ENCODE measurements around the gene ACAD8. TPM values are rescaled to one million over a fixed set of nuclear protein-coding genes. Genes with fewer than 3 reads are reported as not detected.
A peak's percentile ranks its signal among the peaks of the same experiment; 100 is the strongest.

Gene ACAD8
- 10 to 100 TPM; 36.2 to 55.8 (median 47.2) TPM for polyA plus RNA-seq (ENCODE audit: insufficient read length in 4 of 4)

GRCh38 chr11:134253188-134253993 lies at the start of gene ACAD8, which contains the start of gene THYN1:
Gene ACAD8 (plus strand): TSS chr11:134253568. CDS start chr11:134253601, 33 bp downstream.
Gene THYN1 (minus strand): TSS chr11:134253352. CDS start chr11:134252882, 470 bp downstream.
- peak; percentile 82 to 96 (median 90) for DNase-seq (ENCODE audit: low read depth in 4 of 4, low spot score in 2 of 4)

- DNase-seq (ENCODE audit: low read depth in 4 of 4, low spot score in 2 of 4): no peak
Observed at GRCh38 chr11:134205729-134206128, 47.6 kb upstream of the ACAD8 start.

DNA sequence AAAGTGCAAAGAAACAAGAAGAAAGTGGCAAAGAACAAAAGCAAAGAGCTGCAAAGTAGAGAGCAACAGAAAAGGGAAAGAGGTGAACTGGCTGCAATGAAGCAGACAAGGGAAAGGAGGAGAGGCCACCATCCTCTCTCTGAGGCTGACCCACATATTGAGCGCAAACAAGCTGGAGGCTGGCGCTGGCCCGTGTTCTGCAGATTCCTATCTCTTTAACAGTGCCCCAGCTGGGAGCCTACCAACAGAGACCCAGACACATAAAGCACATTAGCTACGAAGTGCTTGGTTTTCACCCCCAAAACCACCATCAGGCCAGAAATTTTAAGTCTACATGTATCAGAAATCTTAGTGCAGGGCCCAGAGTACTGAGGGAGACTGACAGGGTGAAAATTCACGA lies 47.2 kb upstream of the ACAD8 start:
- no peak for DNase-seq (ENCODE audit: low read depth in 4 of 4, low spot score in 2 of 4)

DNA sequence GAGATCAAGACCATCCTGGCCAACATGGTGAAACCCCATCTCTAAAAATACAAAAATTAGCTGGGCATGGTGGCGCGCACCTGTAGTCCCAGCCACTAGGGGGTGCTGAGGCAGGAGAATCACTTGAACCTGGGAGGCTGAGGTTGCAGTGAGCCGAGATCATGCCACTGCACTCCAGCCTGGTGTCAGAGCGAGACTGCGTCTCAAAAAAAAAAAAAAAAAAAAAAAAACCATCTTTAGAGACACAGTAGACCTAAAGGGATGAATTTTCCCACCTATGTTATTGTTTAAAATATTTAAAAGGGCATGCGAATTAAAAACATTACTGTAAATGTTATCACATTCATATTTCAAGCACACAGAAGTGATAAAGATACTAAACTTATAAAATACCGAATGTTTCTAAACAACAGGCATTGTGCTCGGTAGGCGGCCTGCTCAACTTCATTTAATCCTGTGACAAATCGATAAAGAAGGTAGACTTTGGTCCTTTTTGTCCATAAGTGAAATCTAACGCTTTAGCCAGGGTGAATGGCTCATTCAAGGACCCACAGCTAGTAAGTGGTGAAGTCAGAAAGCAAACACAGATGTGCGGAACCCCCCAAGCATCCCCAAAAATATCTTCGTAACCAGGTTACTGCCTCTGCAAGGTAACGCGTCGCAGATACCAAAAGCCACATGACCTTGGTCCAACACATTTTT lies 45.7 kb upstream of the ACAD8 start:
- no peak for DNase-seq (ENCODE audit: low read depth in 4 of 4, low spot score in 2 of 4)

- DNase-seq (ENCODE audit: low read depth in 4 of 4, low spot score in 2 of 4): no peak
Observed at GRCh38 chr11:134215836-134216235, 37.5 kb upstream of the ACAD8 start.

- DNase-seq (ENCODE audit: low read depth in 4 of 4, low spot score in 2 of 4): no peak
Observed at GRCh38 chr11:134216816-134217215, 36.6 kb upstream of the ACAD8 start.

DNA sequence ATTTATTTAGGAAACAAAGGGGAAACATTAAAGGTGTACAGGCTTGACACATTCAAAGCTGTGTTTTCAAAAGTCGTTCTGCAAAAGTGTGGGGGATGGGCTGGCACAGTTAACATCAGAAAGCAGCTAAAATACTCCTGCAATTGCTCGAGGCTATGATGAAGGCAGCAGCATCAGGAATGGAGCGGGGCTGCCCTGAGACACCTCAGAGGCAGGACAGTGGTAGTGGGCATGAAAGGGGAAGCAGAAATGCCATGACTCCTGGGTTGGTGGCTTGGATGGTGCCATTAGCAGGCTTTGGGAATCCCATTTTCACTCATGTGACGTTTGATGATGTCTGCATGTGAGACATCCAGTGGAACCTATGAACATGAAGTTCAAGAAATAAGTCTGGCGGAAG lies 30.2 kb upstream of the ACAD8 start:
- DNase-seq (ENCODE audit: low read depth in 4 of 4, low spot score in 2 of 4): no peak

- DNase-seq (ENCODE audit: low read depth in 4 of 4, low spot score in 2 of 4): peak; percentile 89 to 96 (median 94)
Observed at GRCh38 chr11:134223836-134224709, 29.3 kb upstream of the ACAD8 start, which contains the start of the genes NCAPD3 and VPS26B. Gene NCAPD3 (minus strand): TSS chr11:134223967. CDS start chr11:134223926, 41 bp downstream. Gene VPS26B (plus strand): TSS chr11:134224671. CDS start chr11:134225123, 452 bp downstream.

- DNase-seq (ENCODE audit: low read depth in 4 of 4, low spot score in 2 of 4): no peak
Observed at GRCh38 chr11:134224710-134225664, 28.4 kb upstream of the ACAD8 start.

GRCh38 chr11:134226806-134227325 lies 26.5 kb upstream of the ACAD8 start:
- DNase-seq (ENCODE audit: low read depth in 4 of 4, low spot score in 2 of 4): no peak

GRCh38 chr11:134228625-134229024 lies 24.7 kb upstream of the ACAD8 start:
- DNase-seq (ENCODE audit: low read depth in 4 of 4, low spot score in 2 of 4): no peak

- no peak for DNase-seq (ENCODE audit: low read depth in 4 of 4, low spot score in 2 of 4)
Observed at GRCh38 chr11:134229126-134229790, 24.1 kb upstream of the ACAD8 start.

- DNase-seq (ENCODE audit: low read depth in 4 of 4, low spot score in 2 of 4): no peak
Observed at GRCh38 chr11:134230339-134230738, 23.0 kb upstream of the ACAD8 start.

DNA sequence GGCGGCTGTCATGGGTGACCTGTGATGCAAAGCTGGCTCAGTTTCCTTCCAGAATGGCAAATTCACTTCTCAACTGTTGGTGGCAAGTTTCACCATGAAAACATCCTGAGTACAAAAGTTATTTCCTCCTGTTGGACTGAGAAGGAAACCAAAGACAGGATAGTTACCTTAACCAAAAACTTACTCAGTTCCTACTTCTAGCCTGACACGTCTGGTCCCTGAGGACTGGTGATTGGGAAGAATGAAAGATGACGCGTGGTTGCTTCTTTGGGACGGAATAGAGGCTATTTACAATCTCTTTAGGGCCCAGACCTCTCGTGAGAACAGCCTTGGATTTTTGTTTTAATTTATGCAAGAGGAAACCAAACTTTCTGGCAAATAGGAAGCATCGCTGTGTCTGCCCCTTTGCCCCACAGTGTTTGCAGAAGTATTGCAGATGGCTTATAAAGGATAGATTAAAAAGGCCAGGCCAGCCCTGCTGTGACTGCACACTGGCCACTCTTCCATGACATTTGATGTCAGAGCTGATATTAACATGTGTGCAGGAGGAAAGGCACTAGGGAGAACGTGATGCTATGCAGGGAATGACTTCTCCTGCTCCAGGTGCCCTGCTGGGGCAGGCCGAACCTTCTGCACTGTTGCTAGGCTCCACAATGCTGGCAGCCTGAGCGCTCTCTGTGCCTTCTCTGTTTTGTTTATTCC lies 21.3 kb upstream of the ACAD8 start:
- no peak for DNase-seq (ENCODE audit: low read depth in 4 of 4, low spot score in 2 of 4)

GRCh38 chr11:134233729-134234179 lies 19.6 kb upstream of the ACAD8 start:
- DNase-seq (ENCODE audit: low read depth in 4 of 4, low spot score in 2 of 4): no peak

DNA sequence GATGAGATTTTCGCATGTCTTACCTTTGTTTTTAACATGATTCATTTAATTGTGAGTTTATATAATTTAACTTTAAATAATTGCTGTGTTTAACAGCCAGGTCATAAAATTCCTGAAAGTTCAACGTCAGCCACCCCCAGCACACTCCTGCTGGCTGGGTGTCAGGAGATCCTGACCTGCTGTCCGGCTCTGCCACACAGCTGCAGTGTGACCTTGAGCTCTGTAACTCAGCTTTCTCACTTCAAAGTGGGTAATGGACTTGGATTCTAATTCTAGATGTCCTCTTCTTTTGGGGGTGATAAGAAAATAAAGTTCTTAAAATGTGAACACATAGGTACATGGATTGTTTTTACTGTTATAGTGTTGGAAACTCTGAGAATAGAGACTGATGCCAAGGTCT lies 18.0 kb upstream of the ACAD8 start:
- DNase-seq (ENCODE audit: low read depth in 4 of 4, low spot score in 2 of 4): no peak

- DNase-seq (ENCODE audit: low read depth in 4 of 4, low spot score in 2 of 4): no peak
Observed at GRCh38 chr11:134236834-134237556, 16.4 kb upstream of the ACAD8 start.

Data from left renal cortex interstitium (tissue), 4 donors.